CD4-positive, alpha-beta T cell treated with Interleukin-1 beta for 1 hour (primary cell): ENCODE data around the gene TXNL4A.

Experiments used
- DNase-seq, 2 donors: peaks; one replicate each; pipeline ENCODE4 v3.0.0-alpha.2; 2020 to 2022

TXNL4A gene

GRCh38 chr18:79932907-79933306 is 55.5 kb downstream of the TXNL4A start:
- DNase-seq = no peak

- no peak for DNase-seq
Measured at GRCh38 chr18:79931475-79931874, 56.9 kb downstream of the TXNL4A start.

GRCh38 chr18:79930020-79930642 is 58.2 kb downstream of the TXNL4A start:
- DNase-seq = no peak

GRCh38 chr18:79928563-79928960 is 59.8 kb downstream of the TXNL4A start:
- peak in 1 of 2 donors; percentile 0 for DNase-seq

- no peak for DNase-seq
Measured at GRCh38 chr18:79927607-79928562, 60.5 kb downstream of the TXNL4A start.

GRCh38 chr18:79926715-79927606 is 61.4 kb downstream of the TXNL4A start:
- peak in 1 of 2 donors; percentile 0 for DNase-seq

GRCh38 chr18:79926306-79926705 is 62.1 kb downstream of the TXNL4A start:
- DNase-seq = no peak

GRCh38 chr18:79924814-79925731 is 63.3 kb downstream of the TXNL4A start:
- peak in 1 of 2 donors; percentile 0 for DNase-seq

GRCh38 chr18:79923896-79924585 is 64.3 kb downstream of the TXNL4A start:
- peak in 1 of 2 donors; percentile 0 for DNase-seq

GRCh38 chr18:79922971-79923411 is 65.4 kb downstream of the TXNL4A start:
- DNase-seq = no peak

GRCh38 chr18:79921984-79922965 is 66.1 kb downstream of the TXNL4A start:
- peak in 1 of 2 donors; percentile 0 for DNase-seq
